NCI-H2227 treated with DMSO at 0.1 percent for 48 hours (cell line): ENCODE data around the gene CLIC1.
A peak's percentile ranks its signal among the peaks of the same experiment; 100 is the strongest.

Experiments used
- DNase-seq: peaks from one replicate; lab custom pipeline; 2025; lab: John Stamatoyannopoulos, UW

The CLIC1 gene

GRCh38 chr6:31736021-31736767 lies at the start of gene CLIC1:
CLIC1 (minus strand) TSS chr6:31736530; CDS start chr6:31736300, 230 bp downstream.
- peak; percentile 71 for DNase-seq

- no peak for DNase-seq
Measured at GRCh38 chr6:31785475-31785874, 49.1 kb upstream of the CLIC1 start.

GRCh38 chr6:31784098-31784925 lies 48.0 kb upstream of the CLIC1 start:
- DNase-seq, result no peak

DNA sequence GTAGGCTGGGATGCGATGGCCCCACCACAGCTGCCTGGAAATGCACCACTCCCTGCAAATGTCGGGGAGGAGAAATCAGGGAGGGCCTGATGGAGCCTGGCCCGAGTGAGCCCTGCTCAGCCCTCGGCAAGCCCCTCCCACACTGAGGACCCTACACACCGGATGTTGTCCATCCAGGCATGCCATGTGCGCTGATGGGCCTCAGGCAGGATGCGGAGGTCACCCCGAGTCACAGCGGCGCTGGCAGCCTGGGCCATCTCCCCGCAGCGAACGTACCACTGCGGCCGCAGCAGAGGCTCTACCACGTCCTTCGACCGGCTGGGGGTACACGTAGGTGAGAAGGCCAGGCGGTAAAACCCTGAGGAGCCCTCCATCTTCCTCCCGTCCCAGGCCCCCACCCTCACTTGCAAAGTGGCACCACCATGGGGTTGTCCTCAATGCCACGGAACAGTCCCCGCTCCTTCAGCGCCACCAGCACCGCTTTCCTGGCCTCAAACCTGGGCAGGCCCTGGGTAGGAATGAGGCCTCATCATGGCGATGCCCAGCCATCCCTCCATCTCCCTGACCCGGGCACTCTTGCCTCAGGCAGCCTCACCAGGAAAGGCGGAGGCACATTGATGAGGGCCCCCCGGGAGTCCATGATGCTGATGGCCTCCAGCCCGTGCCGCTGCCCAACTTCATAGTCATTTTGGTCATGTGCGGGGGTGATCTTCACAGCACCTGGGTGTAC lies 46.0 kb upstream of the CLIC1 start:
- no peak for DNase-seq

DNA sequence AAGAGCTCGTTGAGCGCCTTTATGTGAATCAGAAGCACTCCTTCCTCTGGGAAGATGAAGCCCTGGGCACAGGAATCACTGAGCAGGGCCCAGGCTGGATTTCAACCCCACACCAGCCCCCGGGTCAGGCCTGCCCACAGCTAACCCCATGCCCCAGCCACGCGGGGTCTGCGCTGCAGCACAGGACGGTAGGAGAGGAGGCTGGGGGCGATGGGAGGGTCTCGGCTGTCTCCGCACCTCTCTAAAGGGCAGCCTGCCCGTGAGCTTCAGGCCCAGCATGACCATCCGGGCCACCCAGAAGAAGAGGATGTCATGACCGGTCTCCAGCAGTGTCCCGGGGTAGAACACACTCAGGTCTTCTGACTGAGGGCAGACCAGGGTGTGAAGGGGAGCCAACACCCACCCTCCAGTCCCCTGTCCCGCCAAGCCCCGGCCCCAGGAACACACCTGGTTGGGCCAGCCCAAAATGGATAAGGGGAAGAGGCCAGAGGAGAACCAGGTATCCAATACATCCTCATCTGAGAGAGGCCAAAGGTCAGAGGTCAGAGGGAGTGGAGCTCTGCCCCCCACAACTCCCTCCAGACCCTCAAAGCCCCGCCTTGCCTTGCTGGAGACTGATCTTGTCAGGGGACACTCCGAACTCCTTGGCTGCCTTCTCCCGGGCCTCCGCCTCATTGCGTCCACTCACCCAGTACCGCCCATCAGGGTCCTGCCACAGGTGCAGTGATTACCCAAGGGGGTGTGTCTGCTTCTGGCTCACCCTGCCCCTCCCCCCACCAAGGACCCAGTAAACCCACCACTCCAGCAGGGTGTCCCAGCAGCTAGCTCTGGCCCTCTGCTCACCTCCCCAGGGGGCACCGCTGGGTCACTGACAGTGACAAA lies 45.2 kb upstream of the CLIC1 start:
- no peak for DNase-seq

DNA sequence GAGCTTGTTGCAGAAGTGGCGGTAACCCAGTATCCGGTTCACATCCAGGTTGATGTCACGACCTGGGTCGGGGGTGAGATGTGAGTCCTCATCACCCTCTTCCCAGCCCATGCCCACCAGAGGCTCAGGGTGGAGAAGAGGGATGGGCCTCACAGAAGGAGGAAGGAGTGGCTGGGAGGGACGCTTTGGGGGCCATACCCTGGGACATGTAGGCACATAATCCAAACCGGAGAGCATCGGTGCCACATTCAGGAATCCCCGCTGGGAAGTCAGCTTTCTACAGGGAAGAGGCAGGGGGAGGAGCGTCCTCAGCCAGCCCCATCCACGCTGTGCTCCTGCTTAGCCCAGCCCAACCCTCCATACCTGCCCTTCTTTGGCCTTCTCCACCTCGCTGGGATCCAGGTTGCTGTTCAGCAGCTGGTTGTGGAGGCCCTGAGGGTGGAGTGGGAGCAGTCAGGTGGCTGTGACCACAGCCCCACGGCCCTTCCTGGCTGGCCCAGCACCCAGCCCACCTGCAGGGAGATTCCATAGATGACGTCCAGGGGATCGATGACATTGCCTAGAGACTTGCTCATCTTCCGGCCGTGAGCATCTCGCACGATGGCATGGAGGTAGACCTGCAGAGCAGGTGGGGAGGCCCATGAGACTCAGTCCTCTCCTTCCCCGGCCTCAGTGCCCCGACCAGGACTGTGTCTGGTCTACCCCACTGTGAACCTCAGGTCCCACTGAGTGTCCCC lies 44.3 kb upstream of the CLIC1 start:
- no peak for DNase-seq

GRCh38 chr6:31779908-31780307 lies 43.6 kb upstream of the CLIC1 start:
- no peak for DNase-seq

GRCh38 chr6:31778999-31779885 lies 42.9 kb upstream of the CLIC1 start:
- no peak for DNase-seq

DNA sequence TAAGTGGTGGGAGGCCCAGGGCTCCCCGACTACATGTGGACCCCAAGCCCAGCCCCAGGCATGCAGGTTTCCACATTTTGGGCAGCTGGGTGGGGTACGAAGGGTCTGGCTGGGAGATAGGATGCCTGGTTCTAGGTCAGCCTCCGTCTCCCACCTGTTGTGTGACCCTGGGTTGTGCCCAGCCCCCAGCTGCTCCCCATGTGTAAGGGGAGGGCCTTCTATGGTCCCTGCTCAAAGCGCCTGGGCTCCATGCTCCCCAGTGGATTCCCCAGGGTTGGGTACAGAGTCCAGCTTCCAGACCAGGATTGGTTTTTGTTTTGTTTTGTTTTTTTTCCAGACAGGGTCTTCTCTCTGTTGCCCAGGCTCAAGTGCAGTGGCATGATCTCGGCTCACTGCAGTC lies 41.9 kb upstream of the CLIC1 start:
- no peak for DNase-seq

DNA sequence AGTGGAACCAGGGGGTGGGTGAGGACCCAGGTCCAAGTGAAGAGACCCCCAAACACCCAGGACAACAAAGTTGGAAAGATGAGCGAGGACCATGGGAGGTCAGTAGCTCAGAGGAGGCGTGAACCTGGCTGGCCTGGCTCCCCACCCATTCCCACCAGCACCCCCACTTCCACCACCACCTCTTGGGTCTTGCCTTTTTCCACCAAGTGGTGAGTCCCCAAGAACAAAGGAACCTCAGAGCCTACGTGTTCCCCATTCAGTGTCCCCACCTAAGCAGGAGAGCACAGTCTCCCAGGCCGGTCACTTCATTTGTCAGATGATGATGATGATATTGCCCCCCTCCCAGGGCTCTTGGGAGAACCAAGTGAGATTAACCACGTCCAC lies 41.3 kb upstream of the CLIC1 start:
- no peak for DNase-seq

- peak; percentile 40 for DNase-seq
Measured at GRCh38 chr6:31776989-31777666, 40.8 kb upstream of the CLIC1 start, which contains the start of gene VWA7. VWA7 (minus strand) TSS chr6:31777328; CDS start chr6:31776779, 549 bp downstream.

DNA sequence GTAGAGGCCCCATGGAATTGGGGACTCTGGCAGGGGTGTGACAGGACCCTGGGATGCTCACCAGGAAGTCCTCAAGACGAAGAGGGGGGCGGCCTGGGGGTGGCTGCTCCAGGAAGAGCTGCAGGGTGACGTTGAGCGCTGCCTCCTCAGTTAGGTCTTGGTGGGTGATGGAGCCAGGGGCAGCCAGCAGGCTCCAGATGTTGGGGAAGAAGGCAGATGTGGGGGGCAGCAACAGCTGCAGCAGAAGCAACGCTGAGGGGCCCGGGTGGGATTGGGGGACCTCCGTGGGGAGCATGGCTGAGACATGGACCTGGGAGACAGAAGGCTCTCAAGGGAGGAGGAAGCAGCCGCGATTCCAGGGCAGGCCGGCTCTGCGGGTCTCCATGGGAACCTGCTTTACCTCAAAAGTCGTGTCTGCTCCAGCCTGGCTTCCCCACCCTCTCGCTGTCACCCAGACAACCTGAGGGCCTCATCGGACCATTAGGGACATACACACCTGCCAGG lies 40.2 kb upstream of the CLIC1 start:
- peak; percentile 27 for DNase-seq

- no peak for DNase-seq
Measured at GRCh38 chr6:31775633-31776484, 39.5 kb upstream of the CLIC1 start.

DNA sequence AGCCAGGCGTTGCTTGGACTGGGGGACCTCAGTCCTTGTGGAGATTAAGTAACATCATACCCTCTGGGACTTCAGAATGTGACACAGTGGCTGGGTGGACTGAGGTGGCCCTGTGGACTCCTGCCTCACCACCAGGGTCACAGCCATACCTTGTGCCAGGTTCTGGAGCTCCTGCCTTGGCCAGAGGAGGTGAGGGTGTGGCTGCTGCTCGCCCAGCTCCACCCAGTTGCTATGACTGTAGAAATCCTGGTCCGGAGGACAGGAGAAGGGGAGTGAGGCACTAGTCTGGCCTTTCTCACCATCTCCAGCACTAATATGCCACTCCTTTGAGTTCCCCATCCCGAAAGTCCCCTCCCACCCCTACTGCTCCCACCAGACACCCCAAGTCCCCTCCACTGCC lies 38.9 kb upstream of the CLIC1 start:
- no peak for DNase-seq

GRCh38 chr6:31771992-31772358 lies 35.6 kb upstream of the CLIC1 start:
- no peak for DNase-seq

GRCh38 chr6:31770860-31771259 lies 34.5 kb upstream of the CLIC1 start:
- DNase-seq, result no peak

GRCh38 chr6:31769684-31770371 lies 33.5 kb upstream of the CLIC1 start:
- no peak for DNase-seq
